GM13976 (cell line): ENCODE data around the gene KLF13.

Experiments used
- DNase-seq: peaks from one replicate; pipeline ENCODE4 v3.0.0; 2012; ENCODE audit warnings: low spot score
- CTCF ChIP-seq: IDR thresholded peaks from 2 replicates; pipeline ENCODE4 v1.5.1; 2012; ENCODE audit warnings: borderline replicate concordance, mild to moderate bottlenecking; ENCODE audit not compliant: insufficient read depth; ENCODE audit errors: extremely low read depth, missing control alignments, control extremely low read depth
- in situ Hi-C: fragments of 300-500 bp; cut with MboI; formaldehyde crosslinking; loops from one replicate; pipeline ENCODE4 v1.12.0; 2022; ENCODE audit warnings: low sequenced_read_pairs, mixed read lengths, inconsistent platforms; ENCODE audit not compliant: unreplicated experiment

KLF13 gene

DNA sequence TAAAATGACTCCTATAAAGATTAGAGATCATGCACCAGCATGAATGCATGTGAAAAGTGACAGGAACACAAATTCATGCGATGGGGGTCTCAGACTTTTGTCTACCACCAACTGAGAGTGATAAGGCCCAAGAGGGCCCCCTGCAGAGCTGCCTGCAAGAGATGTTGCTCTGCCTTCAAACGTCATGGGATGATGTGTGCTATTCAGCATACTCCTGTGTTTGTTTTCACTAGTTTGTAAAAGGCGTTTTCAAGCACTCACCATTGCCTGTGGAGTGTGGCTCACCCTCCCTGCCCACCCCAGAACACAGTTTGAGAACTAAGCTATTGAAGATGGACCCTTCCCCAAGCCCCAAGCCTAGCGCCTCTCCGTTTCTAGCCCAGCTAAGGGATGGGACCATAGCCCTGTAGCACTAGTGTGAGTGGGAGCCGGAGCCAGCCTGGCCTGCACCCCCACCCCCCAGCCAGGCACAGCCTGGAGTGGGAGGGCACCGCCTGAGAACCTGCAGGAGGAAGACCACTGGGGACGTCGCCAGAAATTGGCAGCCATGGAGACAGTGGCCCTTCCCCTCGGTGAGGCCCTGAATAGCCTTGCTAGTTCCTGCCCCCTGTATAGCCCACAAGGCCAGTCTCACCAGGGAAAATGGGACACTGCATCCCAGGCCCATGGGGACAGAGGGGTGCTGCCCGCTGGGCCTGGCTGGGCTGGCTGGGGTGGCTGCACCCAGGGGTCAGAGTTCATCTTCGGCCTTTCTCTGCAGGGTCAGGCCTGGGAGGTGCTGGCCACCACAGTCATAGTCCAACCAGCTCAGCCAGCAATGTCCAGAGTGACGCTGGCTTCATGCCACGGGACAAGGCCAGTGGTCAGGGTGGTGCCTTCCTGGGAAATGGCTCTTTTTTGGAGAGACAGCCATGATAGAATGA is 22.6 kb upstream of the KLF13 start:
- no peak for TF ChIP-seq CTCF
- in situ Hi-C loops: no loop called here
- DNase-seq: no peak

DNA sequence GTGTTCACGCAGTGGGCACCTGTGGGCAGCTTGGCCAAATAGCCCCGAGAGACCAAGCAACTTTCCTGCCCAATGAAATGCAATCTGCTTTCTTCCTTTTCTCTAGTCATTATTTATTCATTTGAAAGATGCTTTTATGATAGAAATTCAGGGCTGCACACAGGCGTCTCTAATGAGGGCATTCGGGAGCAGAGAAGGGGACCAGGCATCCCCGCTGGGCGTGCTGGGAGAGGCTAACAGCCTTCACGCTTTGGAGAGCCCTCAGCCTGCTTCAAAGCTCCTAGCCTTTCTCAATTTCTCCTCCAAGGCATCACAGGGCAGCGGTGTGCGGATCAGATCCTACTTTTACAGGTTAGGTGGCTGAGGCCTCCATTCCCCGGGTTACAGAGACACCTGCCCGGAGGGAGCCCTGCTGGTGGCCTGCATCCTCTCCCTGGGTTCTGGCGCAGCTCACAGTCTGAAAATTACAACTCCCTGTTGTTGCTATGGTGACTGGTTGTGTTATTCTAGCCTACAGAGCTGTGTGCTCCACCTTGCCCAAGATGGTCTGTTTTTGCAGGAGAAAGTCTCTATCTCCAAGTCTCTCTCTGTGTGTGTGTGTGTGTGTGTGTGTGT is 21.8 kb upstream of the KLF13 start:
- no peak for TF ChIP-seq CTCF
- in situ Hi-C loops: no loop called here
- no peak for DNase-seq

- no peak for TF ChIP-seq CTCF
- in situ Hi-C loops: no loop called here
- no peak for DNase-seq
These were observed 21.3 kb upstream of the KLF13 start for GRCh38 chr15:31305375-31305774.

DNA sequence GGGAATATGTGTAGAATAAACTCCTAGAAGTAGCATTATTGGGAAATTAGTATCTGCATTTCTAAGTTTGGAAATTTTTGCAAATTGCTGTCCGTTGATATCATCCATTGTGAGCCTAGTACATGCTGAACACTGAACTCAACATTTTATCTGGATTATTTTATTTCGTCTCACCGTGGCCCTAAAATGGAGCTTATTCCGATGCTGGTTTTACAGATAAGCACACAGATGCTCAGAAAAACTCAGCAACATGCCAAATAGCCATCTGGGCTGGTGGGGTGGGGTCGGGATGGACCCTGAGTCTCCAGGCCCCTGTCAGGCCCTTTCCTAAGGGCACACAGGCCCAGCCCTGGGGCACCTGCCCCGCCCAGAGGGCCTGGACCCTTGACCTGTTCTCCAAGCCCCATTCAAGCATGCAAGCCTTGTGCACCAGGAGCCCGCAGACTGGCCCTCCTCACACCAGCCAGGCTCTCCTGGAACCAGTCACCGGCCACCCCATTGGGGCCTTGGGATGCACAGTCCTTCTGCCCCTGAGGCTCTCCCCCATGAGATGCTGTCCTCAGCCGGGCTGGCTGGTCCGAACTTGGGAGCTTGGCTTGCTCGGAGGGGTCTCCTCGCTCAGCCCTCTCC is 20.7 kb upstream of the KLF13 start:
- in situ Hi-C loops: no loop called here
- no peak for TF ChIP-seq CTCF
- no peak for DNase-seq

DNA sequence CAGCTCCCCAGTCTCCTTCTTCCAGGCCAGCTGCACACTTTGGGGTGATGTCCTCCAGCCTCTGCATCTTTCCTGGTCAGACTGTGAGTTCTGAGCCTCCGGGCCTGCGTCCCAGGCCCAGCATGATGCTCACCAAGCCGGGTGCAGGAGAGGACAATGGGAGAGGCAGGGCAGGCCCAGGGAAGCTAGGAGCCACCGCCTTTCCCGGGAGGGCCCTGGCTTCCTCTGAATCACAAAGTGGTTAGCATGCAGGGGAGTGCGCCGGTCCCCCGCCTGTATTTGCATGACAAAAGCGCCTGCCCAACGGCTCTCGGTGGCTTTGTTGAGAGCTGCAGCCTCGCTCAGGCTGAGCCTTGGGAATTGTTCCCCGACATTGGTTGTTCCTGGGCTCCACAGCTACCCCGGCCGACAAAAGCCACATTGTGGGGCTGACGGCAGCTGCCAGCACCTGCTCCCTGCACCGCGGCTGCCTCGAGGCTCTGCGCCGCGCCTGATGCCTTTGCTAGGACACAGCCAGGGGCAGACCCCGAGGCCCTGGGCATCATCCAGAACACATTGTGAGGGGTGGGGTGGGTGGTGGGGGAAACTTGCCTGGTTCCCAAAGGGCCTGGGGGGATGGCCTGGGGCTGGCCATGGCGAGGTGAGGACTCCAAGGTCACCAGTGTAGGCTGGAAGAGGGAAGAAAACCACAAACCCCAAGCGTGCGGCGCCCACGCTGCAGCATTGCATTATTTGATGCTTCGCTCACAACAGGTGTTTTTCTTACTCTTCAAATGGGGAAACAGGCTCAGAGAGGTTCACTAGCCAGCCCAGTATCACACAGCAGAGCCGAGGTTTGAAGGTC is 20.0 kb upstream of the KLF13 start:
- in situ Hi-C loops: no loop called here
- TF ChIP-seq CTCF: no peak
- DNase-seq: no peak
